Esophagus muscularis mucosa (tissue), 4 donors: ENCODE measurements around the gene HNRNPF.

Experiments used
- CTCF ChIP-seq, 3 experiments: fragments of 200-600 bp in 2 of 3; fragments of 450-650 bp in 1 of 3; sonication (generic) in 2 of 3; IDR thresholded peaks; one replicate each; pipeline ENCODE4 v1.5.1; 2017 to 2019; ENCODE audit warnings: antibody characterized with exemption in 3 of 3, mild to moderate bottlenecking in 2 of 3, moderate library complexity in 1 of 3
- EP300 ChIP-seq: sonication (generic); formaldehyde crosslinking; IDR thresholded peaks from one replicate; pipeline ENCODE4 v1.6.1; 2017; ENCODE audit warnings: antibody characterized with exemption
- POLR2A ChIP-seq: fragments of 450-650 bp; IDR thresholded peaks from one replicate; pipeline ENCODE4 v1.6.1; 2017; ENCODE audit warnings: antibody characterized with exemption, moderate library complexity, mild to moderate bottlenecking, low read depth

- TF ChIP-seq CTCF (IDR thresholded peaks at IDR 0.05) (no peak), POLR2A (no peak), EP300 (no peak)
Measured at GRCh38 chr10:43402176-43402575, 6.8 kb downstream of the HNRNPF start.
